ENCODE data around the gene GADD45A. TPM values are rescaled to one million over a fixed set of nuclear protein-coding genes. Genes with fewer than 3 reads are reported as not detected.

Gene GADD45A
- total and polyA plus RNA-seq, 9 of the 15 experiments (the other 6 are each of a cell fraction or from before 2014, with no cell fraction given), result 21.3 to 156 (median 62.1) TPM

- Histone ChIP-seq H3K9me3 (replicated peaks; ENCODE audit: control insufficient read depth, insufficient read depth, low read depth, low read length) (no peaks in the 10 kb centered on the region), H3K4me1 (replicated peaks in 1 of 2; ENCODE audit: control insufficient read depth in 2 of 2, insufficient read depth in 2 of 2, low read length in 2 of 2) (peaks cover 28 to 53% of the 10 kb centered on the region in 2 experiments), H3K27me3 (ENCODE audit: control insufficient read depth in 2 of 2, insufficient read depth in 2 of 2, low read length in 2 of 2) (no peaks in the 10 kb centered on the region), H2AFZ (ENCODE audit: low read depth, low read length) (no peak overlapping the region), H3K4me2 (ENCODE audit: insufficient read depth, low read length) (no peak overlapping the region), H4K20me1 (replicated peaks; ENCODE audit: control insufficient read depth, insufficient read depth, low read length) (no peaks in the 10 kb centered on the region), H3K79me2 (ENCODE audit: control insufficient read depth, insufficient read depth, low read length) (no peaks in the 10 kb centered on the region), H3K9me1 (ENCODE audit: control insufficient read depth, insufficient read depth, low read length) (no peaks in the 10 kb centered on the region), H3K27ac (ENCODE audit: extremely low read depth, low read depth, low read length) (no peak overlapping the region), H3K9ac (ENCODE audit: insufficient read depth in 1 of 2, low read depth in 2 of 2, low read length in 2 of 2) (no peak overlapping the region), H3K4me3 (no peak overlapping the region), H3K36me3 (ENCODE audit: control insufficient read depth, insufficient read depth, low read length) (no peaks in the 10 kb centered on the region)
- POLR2A ChIA-PET, result interaction anchor here (0.5 to 1.1 kb wide), 4 partner anchors 10 to 525 kb away, joined by 3 to 4 read pairs (median 3); no protein-coding TSS in a partner anchor
- 82% methylated on average over 3 of the region's 3 CpGs for WGBS (ENCODE audit: insufficient coverage, low coverage, missing lambda C conversion rate)
- ATAC-seq (no peak), DNase-seq (ENCODE audit: extremely low read depth in 1 of 4, low spot score in 3 of 4) (no peak), FAIRE-seq (no peak)
- CTCF ChIA-PET (ENCODE audit: low intra/inter-chr PET ratio), result no interaction called here
- in situ Hi-C loops (cut with MboI) (loop anchor here (5.0 kb wide), 1 partner anchor 41 kb away; no protein-coding TSS in a partner anchor), intact Hi-C loops (cut with micrococcal nuclease) (no loop called here)
- no TSS peak for BruUV-seq (replicated peaks)
- TF ChIP-seq ZNF75A (CRISPR knock-in tag; IDR thresholded peaks at IDR 0.05) (no peak), PYGO2 (tag; IDR thresholded peaks at IDR 0.05) (no peak), CBX8 (IDR thresholded peaks at IDR 0.05; ENCODE audit: borderline replicate concordance, extremely low read depth, low read depth, low read length, poor library complexity, severe bottlenecking) (no peak), SIN3B (IDR thresholded peaks at IDR 0.05; ENCODE audit: low read depth) (no peak), SIX5 (IDR thresholded peaks at IDR 0.05; ENCODE audit: borderline replicate concordance in 1 of 2, insufficient read depth in 1 of 2, low read depth in 1 of 2, low read length in 2 of 2) (no peak), SMARCE1 (IDR thresholded peaks at IDR 0.05) (no peak), LCOR (CRISPR knock-in tag; IDR thresholded peaks at IDR 0.05) (no peak), PRPF4 (IDR thresholded peaks at IDR 0.05; ENCODE audit: insufficient read depth, low read depth, low read length, poor library complexity, severe bottlenecking) (no peak), XRCC5 (IDR thresholded peaks at IDR 0.05; ENCODE audit: low read depth, low read length) (no peak), NFIX (CRISPR knock-in tag; IDR thresholded peaks at IDR 0.05; ENCODE audit: low read depth) (no peak), HDAC8 (tag; IDR thresholded peaks at IDR 0.05) (no peak)
- TF ChIP-seq, protein P1, sequence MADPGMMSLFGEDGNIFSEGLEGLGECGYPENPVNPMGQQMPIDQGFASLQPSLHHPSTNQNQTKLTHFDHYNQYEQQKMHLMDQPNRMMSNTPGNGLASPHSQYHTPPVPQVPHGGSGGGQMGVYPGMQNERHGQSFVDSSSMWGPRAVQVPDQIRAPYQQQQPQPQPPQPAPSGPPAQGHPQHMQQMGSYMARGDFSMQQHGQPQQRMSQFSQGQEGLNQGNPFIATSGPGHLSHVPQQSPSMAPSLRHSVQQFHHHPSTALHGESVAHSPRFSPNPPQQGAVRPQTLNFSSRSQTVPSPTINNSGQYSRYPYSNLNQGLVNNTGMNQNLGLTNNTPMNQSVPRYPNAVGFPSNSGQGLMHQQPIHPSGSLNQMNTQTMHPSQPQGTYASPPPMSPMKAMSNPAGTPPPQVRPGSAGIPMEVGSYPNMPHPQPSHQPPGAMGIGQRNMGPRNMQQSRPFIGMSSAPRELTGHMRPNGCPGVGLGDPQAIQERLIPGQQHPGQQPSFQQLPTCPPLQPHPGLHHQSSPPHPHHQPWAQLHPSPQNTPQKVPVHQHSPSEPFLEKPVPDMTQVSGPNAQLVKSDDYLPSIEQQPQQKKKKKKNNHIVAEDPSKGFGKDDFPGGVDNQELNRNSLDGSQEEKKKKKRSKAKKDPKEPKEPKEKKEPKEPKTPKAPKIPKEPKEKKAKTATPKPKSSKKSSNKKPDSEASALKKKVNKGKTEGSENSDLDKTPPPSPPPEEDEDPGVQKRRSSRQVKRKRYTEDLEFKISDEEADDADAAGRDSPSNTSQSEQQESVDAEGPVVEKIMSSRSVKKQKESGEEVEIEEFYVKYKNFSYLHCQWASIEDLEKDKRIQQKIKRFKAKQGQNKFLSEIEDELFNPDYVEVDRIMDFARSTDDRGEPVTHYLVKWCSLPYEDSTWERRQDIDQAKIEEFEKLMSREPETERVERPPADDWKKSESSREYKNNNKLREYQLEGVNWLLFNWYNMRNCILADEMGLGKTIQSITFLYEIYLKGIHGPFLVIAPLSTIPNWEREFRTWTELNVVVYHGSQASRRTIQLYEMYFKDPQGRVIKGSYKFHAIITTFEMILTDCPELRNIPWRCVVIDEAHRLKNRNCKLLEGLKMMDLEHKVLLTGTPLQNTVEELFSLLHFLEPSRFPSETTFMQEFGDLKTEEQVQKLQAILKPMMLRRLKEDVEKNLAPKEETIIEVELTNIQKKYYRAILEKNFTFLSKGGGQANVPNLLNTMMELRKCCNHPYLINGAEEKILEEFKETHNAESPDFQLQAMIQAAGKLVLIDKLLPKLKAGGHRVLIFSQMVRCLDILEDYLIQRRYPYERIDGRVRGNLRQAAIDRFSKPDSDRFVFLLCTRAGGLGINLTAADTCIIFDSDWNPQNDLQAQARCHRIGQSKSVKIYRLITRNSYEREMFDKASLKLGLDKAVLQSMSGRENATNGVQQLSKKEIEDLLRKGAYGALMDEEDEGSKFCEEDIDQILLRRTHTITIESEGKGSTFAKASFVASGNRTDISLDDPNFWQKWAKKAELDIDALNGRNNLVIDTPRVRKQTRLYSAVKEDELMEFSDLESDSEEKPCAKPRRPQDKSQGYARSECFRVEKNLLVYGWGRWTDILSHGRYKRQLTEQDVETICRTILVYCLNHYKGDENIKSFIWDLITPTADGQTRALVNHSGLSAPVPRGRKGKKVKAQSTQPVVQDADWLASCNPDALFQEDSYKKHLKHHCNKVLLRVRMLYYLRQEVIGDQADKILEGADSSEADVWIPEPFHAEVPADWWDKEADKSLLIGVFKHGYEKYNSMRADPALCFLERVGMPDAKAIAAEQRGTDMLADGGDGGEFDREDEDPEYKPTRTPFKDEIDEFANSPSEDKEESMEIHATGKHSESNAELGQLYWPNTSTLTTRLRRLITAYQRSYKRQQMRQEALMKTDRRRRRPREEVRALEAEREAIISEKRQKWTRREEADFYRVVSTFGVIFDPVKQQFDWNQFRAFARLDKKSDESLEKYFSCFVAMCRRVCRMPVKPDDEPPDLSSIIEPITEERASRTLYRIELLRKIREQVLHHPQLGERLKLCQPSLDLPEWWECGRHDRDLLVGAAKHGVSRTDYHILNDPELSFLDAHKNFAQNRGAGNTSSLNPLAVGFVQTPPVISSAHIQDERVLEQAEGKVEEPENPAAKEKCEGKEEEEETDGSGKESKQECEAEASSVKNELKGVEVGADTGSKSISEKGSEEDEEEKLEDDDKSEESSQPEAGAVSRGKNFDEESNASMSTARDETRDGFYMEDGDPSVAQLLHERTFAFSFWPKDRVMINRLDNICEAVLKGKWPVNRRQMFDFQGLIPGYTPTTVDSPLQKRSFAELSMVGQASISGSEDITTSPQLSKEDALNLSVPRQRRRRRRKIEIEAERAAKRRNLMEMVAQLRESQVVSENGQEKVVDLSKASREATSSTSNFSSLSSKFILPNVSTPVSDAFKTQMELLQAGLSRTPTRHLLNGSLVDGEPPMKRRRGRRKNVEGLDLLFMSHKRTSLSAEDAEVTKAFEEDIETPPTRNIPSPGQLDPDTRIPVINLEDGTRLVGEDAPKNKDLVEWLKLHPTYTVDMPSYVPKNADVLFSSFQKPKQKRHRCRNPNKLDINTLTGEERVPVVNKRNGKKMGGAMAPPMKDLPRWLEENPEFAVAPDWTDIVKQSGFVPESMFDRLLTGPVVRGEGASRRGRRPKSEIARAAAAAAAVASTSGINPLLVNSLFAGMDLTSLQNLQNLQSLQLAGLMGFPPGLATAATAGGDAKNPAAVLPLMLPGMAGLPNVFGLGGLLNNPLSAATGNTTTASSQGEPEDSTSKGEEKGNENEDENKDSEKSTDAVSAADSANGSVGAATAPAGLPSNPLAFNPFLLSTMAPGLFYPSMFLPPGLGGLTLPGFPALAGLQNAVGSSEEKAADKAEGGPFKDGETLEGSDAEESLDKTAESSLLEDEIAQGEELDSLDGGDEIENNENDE (IDR thresholded peaks at IDR 0.05; ENCODE audit: low read depth, low read length), result no peak
Measured at GRCh38 chr1:67737875-67738274, 52.9 kb downstream of the GADD45A start.
